Measurements from ENCODE around the gene MTMR12.

The MTMR12 gene

GRCh38 chr5:32272746-32273145 is 40.0 kb downstream of the MTMR12 start:
- DNase-seq = no peak

- no peak for DNase-seq
Observed at GRCh38 chr5:32270946-32271345, 41.8 kb downstream of the MTMR12 start.

GRCh38 chr5:32270178-32270577 is 42.6 kb downstream of the MTMR12 start:
- no peak for DNase-seq

- no peak for DNase-seq
Observed at GRCh38 chr5:32265902-32266301, 46.8 kb downstream of the MTMR12 start.

- no peak for DNase-seq
Observed at GRCh38 chr5:32264957-32265572, 47.7 kb downstream of the MTMR12 start.

GRCh38 chr5:32263684-32264083 is 49.1 kb downstream of the MTMR12 start:
- DNase-seq = no peak

- no peak for DNase-seq
Observed at GRCh38 chr5:32261198-32261597, 51.5 kb downstream of the MTMR12 start.

GRCh38 chr5:32259033-32259432 is 53.7 kb downstream of the MTMR12 start:
- no peak for DNase-seq

- DNase-seq = no peak
Observed at GRCh38 chr5:32258424-32258823, 54.3 kb downstream of the MTMR12 start.

- DNase-seq = no peak
Observed at GRCh38 chr5:32255540-32255900, 57.2 kb downstream of the MTMR12 start.

GRCh38 chr5:32254881-32255539 is 57.7 kb downstream of the MTMR12 start:
- no peak for DNase-seq

GRCh38 chr5:32251871-32252458 is 60.8 kb downstream of the MTMR12 start:
- no peak for DNase-seq

- no peak for DNase-seq
Observed at GRCh38 chr5:32249668-32250067, 63.1 kb downstream of the MTMR12 start.

- no peak for DNase-seq
Observed at GRCh38 chr5:32245742-32246141, 67.0 kb downstream of the MTMR12 start.

- no peak for DNase-seq
Observed at GRCh38 chr5:32244017-32244416, 68.7 kb downstream of the MTMR12 start.

GRCh38 chr5:32241034-32241783 is 71.5 kb downstream of the MTMR12 start:
- DNase-seq = no peak

GRCh38 chr5:32239385-32239784 is 73.4 kb downstream of the MTMR12 start:
- DNase-seq = no peak

- DNase-seq = no peak
Observed at GRCh38 chr5:32233696-32234447, 78.9 kb downstream of the MTMR12 start.

- no peak for DNase-seq
Observed at GRCh38 chr5:32233220-32233695, 79.5 kb downstream of the MTMR12 start.

GRCh38 chr5:32232441-32233219 is 80.1 kb downstream of the MTMR12 start:
- DNase-seq = peak; percentile 63

GRCh38 chr5:32231929-32232328 is 80.8 kb downstream of the MTMR12 start:
- DNase-seq = no peak

- no peak for DNase-seq
Observed at GRCh38 chr5:32231241-32231640, 81.5 kb downstream of the MTMR12 start.

Data from SHP77 treated with DMSO at 0.1 percent for 48 hours (cell line).